Upper lobe of left lung (tissue), 6 donors: Measurements from ENCODE around the gene C11orf54. TPM values are rescaled to one million over a fixed set of nuclear protein-coding genes. Genes with fewer than 3 reads are reported as not detected.

Experiments
- ATAC-seq, 2 donors: fragments of 200-7000 bp; cut with Tn5 transposase; one replicate each; pipeline ENCODE4 v1.9.1; 2022; ENCODE audit warnings: mild to moderate bottlenecking in 2 of 2, moderate library complexity in 2 of 2; ENCODE audit not compliant: low FRiP score in 2 of 2
- DNase-seq, 2 donors: peaks; one replicate each; pipeline ENCODE4 v3.0.0-alpha.2; 2019 to 2020
- H3K27ac ChIP-seq, 4 donors: fragments of 200-600 bp; sonication (generic); one replicate each; pipeline ENCODE4 v1.5.1; 2016 to 2019
- H3K27me3 ChIP-seq, 4 donors: fragments of 200-600 bp; sonication (generic); one replicate each; pipeline ENCODE4 v1.5.1; 2017 to 2019
- H3K36me3 ChIP-seq, 4 donors: fragments of 200-600 bp; sonication (generic); one replicate each; pipeline ENCODE4 v1.5.1; 2016 to 2019
- H3K4me1 ChIP-seq, 4 donors: fragments of 200-600 bp; sonication (generic); one replicate each; pipeline ENCODE4 v1.5.1; 2018 to 2019
- H3K4me3 ChIP-seq, 4 donors: fragments of 200-600 bp; sonication (generic); one replicate each; pipeline ENCODE4 v1.5.1; 2017 to 2019; ENCODE audit warnings: mild to moderate bottlenecking in 2 of 4, moderate library complexity in 1 of 4
- H3K9me3 ChIP-seq, 4 donors: fragments of 200-600 bp; sonication (generic); one replicate each; pipeline ENCODE4 v1.5.1; 2018 to 2019
- EP300 ChIP-seq, 4 donors: sonication (generic); formaldehyde crosslinking; IDR thresholded peaks; one replicate each; pipeline ENCODE4 v1.5.1; 2017; ENCODE audit warnings: antibody characterized with exemption in 4 of 4, control low read depth in 2 of 4
- POLR2A ChIP-seq, 4 donors: fragments of 450-650 bp; IDR thresholded peaks; one replicate each; pipeline ENCODE4 v1.5.1; 2016 to 2017; ENCODE audit warnings: antibody characterized with exemption in 4 of 4, mild to moderate bottlenecking in 2 of 4
- POLR2AphosphoS5 ChIP-seq, 2 donors: sonication (generic); formaldehyde crosslinking; IDR thresholded peaks; one replicate each; pipeline ENCODE4 v1.5.1; 2017; ENCODE audit warnings: antibody characterized with exemption in 2 of 2
- WGBS, 2 donors: methylation state at CpG; one replicate each; pipeline ENCODE4 v1.1.5; 2017 to 2018; 5-methylcytosine and 5-hydroxymethylcytosine counted together
- total RNA-seq, 6 donors: library from RNA; depleted of rRNA in 4 of 6; stranded (reverse); fragments of >200 nt in 4 of 6; gene quantifications; one replicate each; pipeline versions ENCODE4 v1.1.0 to v1.2.1, GENCODE V29; 2016 to 2021
- TF ChIP-seq, protein P1 (sequence below), 6 experiments: fragments of 450-650 bp in 4 of 6; fragments of 200-600 bp in 2 of 6; sonication (generic) in 2 of 6; IDR thresholded peaks; one replicate each; pipeline ENCODE4 v1.5.1; 2016 to 2019; ENCODE audit warnings: antibody characterized with exemption in 6 of 6
- donor health status: DM: no; HTN: no; CAD: no; lungs with moderate emphysema.
- donor health status: DM: no; HTN: yes; CAD: no; lungs with severe emphysema.

The C11orf54 gene
- total RNA-seq, 6 donors from 2014 or later, result 23.6 to 81.3 (median 39.8) TPM

DNA sequence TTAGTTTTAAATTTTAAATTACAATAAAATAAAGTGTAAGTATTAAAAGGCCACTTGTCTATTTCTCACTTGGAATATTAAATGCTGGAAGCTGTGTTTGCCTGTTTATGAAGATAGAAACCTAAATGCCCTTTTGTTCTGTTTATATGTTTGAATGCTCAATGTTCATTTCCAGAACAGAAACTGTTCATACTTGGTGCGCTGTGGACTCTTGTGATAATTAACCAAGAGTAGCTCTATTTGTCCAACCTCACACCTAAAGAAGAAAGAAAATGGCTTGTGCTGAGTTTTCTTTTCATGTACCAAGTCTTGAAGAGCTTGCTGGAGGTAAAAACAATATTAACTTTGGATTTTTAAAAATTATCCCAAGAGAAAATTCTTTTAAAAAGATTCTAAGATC lies 5.7 kb downstream of the C11orf54 start:
- no peaks in the 10 kb centered on the region for H3K27me3 ChIP-seq
- no peaks in the 10 kb centered on the region for H3K9me3 ChIP-seq
- no peak overlapping the region for H3K4me3 ChIP-seq
- peaks cover 0 to 9% (median 4%) of the 10 kb centered on the region in 4 donors for H3K36me3 ChIP-seq
- ATAC-seq (no peak), DNase-seq (no peak)
- TF ChIP-seq POLR2AphosphoS5 (IDR thresholded peaks at IDR 0.05) (no peak), POLR2A (IDR thresholded peaks at IDR 0.05) (no peak), EP300 (IDR thresholded peaks at IDR 0.05) (no peak)
- TF ChIP-seq, protein P1, sequence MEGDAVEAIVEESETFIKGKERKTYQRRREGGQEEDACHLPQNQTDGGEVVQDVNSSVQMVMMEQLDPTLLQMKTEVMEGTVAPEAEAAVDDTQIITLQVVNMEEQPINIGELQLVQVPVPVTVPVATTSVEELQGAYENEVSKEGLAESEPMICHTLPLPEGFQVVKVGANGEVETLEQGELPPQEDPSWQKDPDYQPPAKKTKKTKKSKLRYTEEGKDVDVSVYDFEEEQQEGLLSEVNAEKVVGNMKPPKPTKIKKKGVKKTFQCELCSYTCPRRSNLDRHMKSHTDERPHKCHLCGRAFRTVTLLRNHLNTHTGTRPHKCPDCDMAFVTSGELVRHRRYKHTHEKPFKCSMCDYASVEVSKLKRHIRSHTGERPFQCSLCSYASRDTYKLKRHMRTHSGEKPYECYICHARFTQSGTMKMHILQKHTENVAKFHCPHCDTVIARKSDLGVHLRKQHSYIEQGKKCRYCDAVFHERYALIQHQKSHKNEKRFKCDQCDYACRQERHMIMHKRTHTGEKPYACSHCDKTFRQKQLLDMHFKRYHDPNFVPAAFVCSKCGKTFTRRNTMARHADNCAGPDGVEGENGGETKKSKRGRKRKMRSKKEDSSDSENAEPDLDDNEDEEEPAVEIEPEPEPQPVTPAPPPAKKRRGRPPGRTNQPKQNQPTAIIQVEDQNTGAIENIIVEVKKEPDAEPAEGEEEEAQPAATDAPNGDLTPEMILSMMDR (IDR thresholded peaks at IDR 0.05), result no peak
- WGBS, 2 donors, result 68 to 83% methylated on average over 1 of the region's 1 CpG
- peaks cover 9 to 28% (median 17%) of the 10 kb centered on the region in 4 donors for H3K4me1 ChIP-seq
- H3K27ac ChIP-seq, result no peak overlapping the region

DNA sequence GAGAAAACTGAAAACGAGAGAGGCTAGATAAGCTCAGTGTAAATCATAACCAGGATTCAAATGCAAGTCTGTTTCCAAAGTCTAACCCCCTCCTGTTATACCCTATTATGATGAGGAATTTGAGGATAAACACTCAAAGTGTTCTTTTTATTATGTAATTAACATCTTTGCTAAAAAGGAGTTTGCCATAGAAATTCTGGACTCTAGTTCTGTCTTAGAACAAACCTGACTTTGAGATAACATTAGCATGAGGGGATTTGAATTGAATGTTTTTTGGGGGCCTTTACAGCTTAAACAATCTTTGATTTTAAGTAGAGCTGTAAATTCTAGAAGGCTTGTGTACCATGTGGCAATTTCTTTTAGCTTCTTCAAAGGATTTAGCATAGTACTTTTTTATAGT lies 9.5 kb downstream of the C11orf54 start:
- H3K36me3 ChIP-seq, result peaks cover 15 to 35% (median 17%) of the 10 kb centered on the region in 4 donors
- H3K9me3 ChIP-seq, result no peaks in the 10 kb centered on the region
- DNase-seq (no peak), ATAC-seq (no peak)
- H3K4me3 ChIP-seq, result no peak overlapping the region
- TF ChIP-seq POLR2A (IDR thresholded peaks at IDR 0.05), result no peak
- TF ChIP-seq EP300 (IDR thresholded peaks at IDR 0.05), result no peak
- TF ChIP-seq POLR2AphosphoS5 (IDR thresholded peaks at IDR 0.05), result no peak
- TF ChIP-seq, protein P1 (IDR thresholded peaks at IDR 0.05), result no peak
- WGBS, 2 donors, result 62 to 77% methylated on average over 1 of the region's 1 CpG
- no peaks in the 10 kb centered on the region for H3K27me3 ChIP-seq
- H3K4me1 ChIP-seq, result no peaks in the 10 kb centered on the region
- H3K27ac ChIP-seq, result no peak overlapping the region

DNA sequence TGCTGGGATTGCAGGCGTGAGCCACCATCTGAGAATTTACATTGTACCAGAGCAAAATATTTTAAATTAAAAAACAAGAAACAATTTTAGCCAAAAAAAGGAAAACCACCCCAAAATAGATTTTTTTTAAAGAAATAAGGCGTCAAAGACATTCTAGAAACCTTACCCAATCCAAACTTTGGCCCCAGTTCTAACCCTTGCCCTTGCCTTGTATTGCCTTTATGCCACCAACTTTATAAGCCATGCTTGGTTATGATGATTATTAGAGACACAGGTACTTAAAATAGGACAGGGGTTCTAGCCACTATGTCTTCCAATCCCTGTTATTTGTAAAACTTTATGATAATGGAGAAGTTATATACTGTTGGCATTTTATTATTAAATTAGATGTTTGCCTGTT lies 11.8 kb downstream of the C11orf54 start:
- H3K27me3 ChIP-seq, result no peaks in the 10 kb centered on the region
- TF ChIP-seq POLR2AphosphoS5 (IDR thresholded peaks at IDR 0.05) (no peak), EP300 (IDR thresholded peaks at IDR 0.05) (no peak), POLR2A (IDR thresholded peaks at IDR 0.05) (no peak)
- TF ChIP-seq, protein P1 (IDR thresholded peaks at IDR 0.05), result no peak
- no peak for DNase-seq
- ATAC-seq, result no peak
- H3K4me3 ChIP-seq, result no peak overlapping the region
- no peaks in the 10 kb centered on the region for H3K4me1 ChIP-seq
- no peak overlapping the region for H3K27ac ChIP-seq
- peaks cover 25 to 54% (median 29%) of the 10 kb centered on the region in 4 donors for H3K36me3 ChIP-seq
- 96% methylated on average over 2 of the region's 2 CpGs for WGBS, 2 donors
- no peaks in the 10 kb centered on the region for H3K9me3 ChIP-seq

DNA sequence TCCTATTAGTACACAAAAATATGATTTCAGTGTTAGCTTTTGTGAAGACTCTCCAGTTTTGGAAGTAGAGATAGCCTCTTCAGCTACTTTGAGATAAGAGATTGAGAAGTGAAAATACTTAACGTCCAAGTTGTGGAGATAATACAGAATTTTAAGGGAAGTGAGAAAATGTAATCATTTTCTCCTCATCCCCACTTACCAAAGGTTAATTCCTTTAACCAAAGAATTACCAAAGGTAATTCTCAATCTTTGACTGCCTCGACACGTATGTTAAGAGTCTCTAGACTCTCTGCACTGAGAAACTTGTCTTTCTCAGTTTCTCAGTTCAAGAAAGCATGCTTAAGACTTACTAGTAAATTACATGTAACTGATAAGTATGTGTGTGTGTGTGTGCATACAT lies 15.3 kb downstream of the C11orf54 start:
- no peak for ATAC-seq
- no peak for TF ChIP-seq EP300 (IDR thresholded peaks at IDR 0.05)
- H3K4me3 ChIP-seq, result no peak overlapping the region
- WGBS, 2 donors, result 79 to 81% methylated on average over 3 of the region's 3 CpGs
- H3K27me3 ChIP-seq, result no peaks in the 10 kb centered on the region
- H3K27ac ChIP-seq, result no peak overlapping the region
- H3K9me3 ChIP-seq, result no peaks in the 10 kb centered on the region
- no peak for DNase-seq
- peaks cover 40 to 80% (median 50%) of the 10 kb centered on the region in 4 donors for H3K36me3 ChIP-seq
- H3K4me1 ChIP-seq, result no peaks in the 10 kb centered on the region

DNA sequence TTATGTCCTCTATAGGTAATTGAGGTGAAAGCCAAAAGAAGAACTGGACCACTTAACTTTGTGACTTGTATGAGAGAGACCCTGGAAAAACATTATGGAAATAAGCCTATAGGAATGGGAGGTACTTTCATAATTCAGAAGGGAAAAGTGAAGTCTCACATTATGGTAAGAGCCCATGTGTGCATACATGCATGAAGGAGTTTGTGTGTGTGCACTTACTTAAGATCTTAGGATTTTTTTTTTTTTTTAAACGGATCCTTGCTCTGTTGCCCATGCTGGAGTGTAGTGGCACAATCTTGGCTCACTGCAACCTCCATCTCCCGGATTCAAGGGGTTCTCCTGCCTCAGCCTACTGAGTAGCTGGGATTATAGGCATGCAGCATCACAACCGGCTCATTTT lies 15.8 kb downstream of the C11orf54 start:
- TF ChIP-seq, protein P1 (IDR thresholded peaks at IDR 0.05), result no peak
- no peak for TF ChIP-seq POLR2AphosphoS5 (IDR thresholded peaks at IDR 0.05)
- TF ChIP-seq POLR2A (IDR thresholded peaks at IDR 0.05), result no peak
- no peak for TF ChIP-seq EP300 (IDR thresholded peaks at IDR 0.05)
- 82 to 87% methylated on average over 3 of the region's 3 CpGs for WGBS, 2 donors
- ATAC-seq, result no peak
- no peaks in the 10 kb centered on the region for H3K9me3 ChIP-seq
- H3K27ac ChIP-seq, result no peak overlapping the region
- peaks cover 41 to 85% (median 52%) of the 10 kb centered on the region in 4 donors for H3K36me3 ChIP-seq
- DNase-seq, result no peak
- no peaks in the 10 kb centered on the region for H3K4me1 ChIP-seq
- H3K27me3 ChIP-seq, result no peaks in the 10 kb centered on the region
- H3K4me3 ChIP-seq, result no peak overlapping the region
